Suprapubic skin (tissue), 4 donors: ENCODE measurements around the gene PANX2. TPM values are rescaled to one million over a fixed set of nuclear protein-coding genes. Genes with fewer than 3 reads are reported as not detected.

Experiments used
- DNase-seq, 2 donors: peaks; one replicate each; pipeline ENCODE4 v3.0.0-alpha.2; 2019; ENCODE audit warnings: low spot score in 2 of 2
- H3K27ac ChIP-seq: fragments of 200-600 bp; sonication (generic); one replicate; pipeline ENCODE4 v1.5.1; 2019
- H3K27me3 ChIP-seq: fragments of 200-600 bp; sonication (generic); one replicate; pipeline ENCODE4 v1.5.1; 2019
- H3K36me3 ChIP-seq: fragments of 200-600 bp; sonication (generic); one replicate; pipeline ENCODE4 v1.5.1; 2019
- H3K4me1 ChIP-seq: fragments of 200-600 bp; sonication (generic); one replicate; pipeline ENCODE4 v1.5.1; 2019
- H3K4me3 ChIP-seq: fragments of 200-600 bp; sonication (generic); one replicate; pipeline ENCODE4 v1.5.1; 2019; ENCODE audit warnings: mild to moderate bottlenecking
- H3K9me3 ChIP-seq: fragments of 200-600 bp; sonication (generic); one replicate; pipeline ENCODE4 v1.5.1; 2019
- EP300 ChIP-seq: sonication (generic); formaldehyde crosslinking; IDR thresholded peaks from one replicate; pipeline ENCODE4 v1.6.1; 2017; ENCODE audit warnings: antibody characterized with exemption
- POLR2A ChIP-seq, 2 donors: fragments of 450-650 bp; IDR thresholded peaks; one replicate each; pipeline ENCODE4 v1.6.1; 2017; ENCODE audit warnings: antibody characterized with exemption in 2 of 2, mild to moderate bottlenecking in 2 of 2, moderate library complexity in 2 of 2
- POLR2AphosphoS5 ChIP-seq, 3 donors: sonication (generic); formaldehyde crosslinking; IDR thresholded peaks; one replicate each; pipeline ENCODE4 v1.6.1; 2017; ENCODE audit warnings: antibody characterized with exemption in 3 of 3
- WGBS: methylation state at CpG from one replicate; pipeline ENCODE4 v1.1.5; 2018; 5-methylcytosine and 5-hydroxymethylcytosine counted together
- total RNA-seq, 4 donors: library from RNA; depleted of rRNA; stranded (reverse); fragments of >200 nt; gene quantifications; one replicate each; pipeline ENCODE4 v1.1.0, GENCODE V29; 2016
- TF ChIP-seq, protein P1 (sequence below), 2 donors: fragments of 200-600 bp in 1 of 2; fragments of 450-650 bp in 1 of 2; sonication (generic) in 1 of 2; IDR thresholded peaks; one replicate each; pipeline ENCODE4 v1.5.1; 2016 to 2019; ENCODE audit warnings: antibody characterized with exemption in 2 of 2, mild to moderate bottlenecking in 1 of 2, moderate library complexity in 1 of 2

Gene PANX2
- 1 to 10 TPM; 1.2 to 2.8 (median 2.2) TPM for total RNA-seq

DNA sequence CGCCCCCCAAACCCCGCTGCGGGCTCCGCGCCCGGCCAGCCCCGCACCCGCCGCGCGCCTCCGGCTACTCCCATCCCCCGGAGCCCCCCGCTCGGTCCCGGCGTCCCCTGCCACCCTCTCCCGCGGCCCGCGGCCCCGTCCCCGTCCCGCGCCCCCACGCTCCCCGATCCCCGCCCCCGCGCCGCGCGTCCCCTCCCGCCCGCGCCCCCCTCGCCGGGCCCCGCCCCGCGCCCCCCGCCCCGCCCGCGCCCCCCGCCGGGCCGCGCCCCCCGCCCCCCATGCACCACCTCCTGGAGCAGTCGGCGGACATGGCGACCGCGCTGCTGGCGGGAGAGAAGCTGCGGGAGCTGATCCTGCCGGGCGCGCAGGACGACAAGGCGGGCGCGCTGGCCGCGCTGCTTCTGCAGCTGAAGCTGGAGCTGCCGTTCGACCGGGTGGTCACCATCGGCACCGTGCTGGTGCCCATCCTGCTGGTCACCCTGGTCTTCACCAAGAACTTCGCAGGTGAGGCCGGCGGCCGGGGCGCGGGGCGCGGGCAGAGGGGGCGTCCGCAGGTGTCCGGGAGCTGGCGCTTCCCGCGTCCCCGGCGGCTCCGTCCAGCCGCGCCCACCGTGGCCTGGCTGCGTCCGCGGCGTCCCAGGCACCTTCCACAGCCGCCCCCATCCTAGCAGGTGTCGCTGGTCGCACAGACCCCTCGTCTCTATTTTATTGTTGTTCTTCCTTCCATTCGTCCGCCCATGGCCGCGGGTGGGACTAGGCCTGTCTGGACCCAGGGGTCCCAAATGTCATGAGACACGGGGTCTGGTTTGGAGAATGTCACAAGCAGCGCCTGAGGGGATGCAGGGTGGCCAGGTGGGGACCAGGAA lies at the start of gene PANX2:
Gene PANX2 (plus strand): TSS at position 279 of the 866 bp plus-strand sequence. CDS start 0 bp downstream, at position 279.
- no peaks in the 10 kb centered on the region for H3K36me3 ChIP-seq
- peak within 1 kb of the TSS; percentile 72 for H3K4me3 ChIP-seq
- peaks cover 38% of the 10 kb centered on the region for H3K27me3 ChIP-seq
- no peak within 1 kb of the TSS for H3K27ac ChIP-seq
- H3K4me1 ChIP-seq = peaks cover 18% of the 10 kb centered on the region
- WGBS = 34% methylated on average over 26 of the region's 105 CpGs
- TF ChIP-seq POLR2A (IDR thresholded peaks at IDR 0.05) (no peak), EP300 (no peak), POLR2AphosphoS5 (IDR thresholded peaks at IDR 0.05) (no peak)
- TF ChIP-seq, protein P1, sequence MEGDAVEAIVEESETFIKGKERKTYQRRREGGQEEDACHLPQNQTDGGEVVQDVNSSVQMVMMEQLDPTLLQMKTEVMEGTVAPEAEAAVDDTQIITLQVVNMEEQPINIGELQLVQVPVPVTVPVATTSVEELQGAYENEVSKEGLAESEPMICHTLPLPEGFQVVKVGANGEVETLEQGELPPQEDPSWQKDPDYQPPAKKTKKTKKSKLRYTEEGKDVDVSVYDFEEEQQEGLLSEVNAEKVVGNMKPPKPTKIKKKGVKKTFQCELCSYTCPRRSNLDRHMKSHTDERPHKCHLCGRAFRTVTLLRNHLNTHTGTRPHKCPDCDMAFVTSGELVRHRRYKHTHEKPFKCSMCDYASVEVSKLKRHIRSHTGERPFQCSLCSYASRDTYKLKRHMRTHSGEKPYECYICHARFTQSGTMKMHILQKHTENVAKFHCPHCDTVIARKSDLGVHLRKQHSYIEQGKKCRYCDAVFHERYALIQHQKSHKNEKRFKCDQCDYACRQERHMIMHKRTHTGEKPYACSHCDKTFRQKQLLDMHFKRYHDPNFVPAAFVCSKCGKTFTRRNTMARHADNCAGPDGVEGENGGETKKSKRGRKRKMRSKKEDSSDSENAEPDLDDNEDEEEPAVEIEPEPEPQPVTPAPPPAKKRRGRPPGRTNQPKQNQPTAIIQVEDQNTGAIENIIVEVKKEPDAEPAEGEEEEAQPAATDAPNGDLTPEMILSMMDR (IDR thresholded peaks at IDR 0.05) = no peak
- DNase-seq = no peak
- H3K9me3 ChIP-seq = no peaks in the 10 kb centered on the region

GRCh38 chr22:50121202-50121740 lies 49.3 kb upstream of the PANX2 start:
- WGBS = 77% methylated on average over 11 of the region's 11 CpGs
- peak in 1 of 2 donors; percentile 47 for DNase-seq
- Histone ChIP-seq H3K36me3 (no peaks in the 10 kb centered on the region), H3K4me3 (no peak overlapping the region), H3K9me3 (peaks cover 5% of the 10 kb centered on the region), H3K27me3 (no peaks in the 10 kb centered on the region), H3K4me1 (no peaks in the 10 kb centered on the region), H3K27ac (no peak overlapping the region)
- no peak for TF ChIP-seq POLR2A (IDR thresholded peaks at IDR 0.05)
- no peak for TF ChIP-seq EP300
- TF ChIP-seq POLR2AphosphoS5 (IDR thresholded peaks at IDR 0.05) = no peak
- TF ChIP-seq, protein P1 (IDR thresholded peaks at IDR 0.05) = no peak

DNA sequence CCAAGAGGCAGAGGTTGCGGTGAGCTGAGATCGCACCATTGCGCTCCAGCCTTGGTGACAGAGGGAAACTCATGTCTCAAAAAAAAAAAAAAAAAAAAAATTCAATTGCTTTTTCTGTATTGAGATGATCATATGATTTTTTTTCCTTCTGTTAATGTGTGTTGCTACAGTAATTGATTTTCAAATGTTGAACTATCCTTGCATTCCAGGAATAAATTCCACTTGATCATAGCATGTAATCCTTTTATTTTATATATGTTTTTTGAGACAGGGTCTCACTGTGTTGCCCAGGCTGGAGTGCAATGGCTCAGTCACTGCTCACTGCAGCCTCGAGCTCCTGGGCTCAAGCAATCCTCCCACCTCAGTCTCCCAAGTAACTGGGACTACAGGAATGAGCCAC lies 47.4 kb upstream of the PANX2 start:
- 94% methylated on average over 4 of the region's 4 CpGs for WGBS
- H3K36me3 ChIP-seq = no peaks in the 10 kb centered on the region
- no peak overlapping the region for H3K4me3 ChIP-seq
- DNase-seq = peak in 1 of 2 donors; percentile 7
- H3K27ac ChIP-seq = no peak overlapping the region
- TF ChIP-seq, protein P1 (IDR thresholded peaks at IDR 0.05) = no peak
- TF ChIP-seq POLR2A (IDR thresholded peaks at IDR 0.05) (no peak), EP300 (no peak), POLR2AphosphoS5 (IDR thresholded peaks at IDR 0.05) (no peak)
- H3K4me1 ChIP-seq = no peaks in the 10 kb centered on the region
- H3K27me3 ChIP-seq = no peaks in the 10 kb centered on the region
- H3K9me3 ChIP-seq = peaks cover 5% of the 10 kb centered on the region

- H3K4me1 ChIP-seq = no peaks in the 10 kb centered on the region
- no peak overlapping the region for H3K4me3 ChIP-seq
- no peaks in the 10 kb centered on the region for H3K27me3 ChIP-seq
- peak in 1 of 2 donors; percentile 69 for DNase-seq
- H3K36me3 ChIP-seq = no peaks in the 10 kb centered on the region
- 74% methylated on average over 9 of the region's 9 CpGs for whole genome bisulfite sequencing
- TF ChIP-seq, protein P1 (IDR thresholded peaks at IDR 0.05) = no peak
- TF ChIP-seq POLR2A (IDR thresholded peaks at IDR 0.05) (no peak), EP300 (no peak), POLR2AphosphoS5 (IDR thresholded peaks at IDR 0.05) (no peak)
- no peak overlapping the region for H3K27ac ChIP-seq
- peaks cover 5% of the 10 kb centered on the region for H3K9me3 ChIP-seq
Measured at GRCh38 chr22:50125029-50125428, 45.5 kb upstream of the PANX2 start.

GRCh38 chr22:50129121-50129736 lies 41.3 kb upstream of the PANX2 start:
- peak in 1 of 2 donors; percentile 26 for DNase-seq
- H3K36me3 ChIP-seq = no peaks in the 10 kb centered on the region
- peaks cover 3% of the 10 kb centered on the region for H3K27me3 ChIP-seq
- TF ChIP-seq POLR2AphosphoS5 (IDR thresholded peaks at IDR 0.05) (no peak), POLR2A (IDR thresholded peaks at IDR 0.05) (no peak), EP300 (no peak)
- TF ChIP-seq, protein P1 (IDR thresholded peaks at IDR 0.05) = no peak
- H3K27ac ChIP-seq = no peak overlapping the region
- 89% methylated on average over 10 of the region's 10 CpGs for WGBS
- H3K4me3 ChIP-seq = no peak overlapping the region
- no peaks in the 10 kb centered on the region for H3K4me1 ChIP-seq
- H3K9me3 ChIP-seq = peaks cover 3% of the 10 kb centered on the region
